Keratinocyte (primary cell): ENCODE results near the gene TMEM53.

ENCODE experiments used
- CTCF ChIP-seq, 3 experiments: IDR thresholded peaks in 1 of 3; conservative IDR thresholded peaks in 1 of 3; optimal IDR thresholded peaks in 1 of 3; 2 replicates in 2 of 3; 3 replicates in 1 of 3; pipeline versions ENCODE3 to v1.5.1; 2011; ENCODE audit warnings: low read length in 3 of 3, mild to moderate bottlenecking in 3 of 3, moderate library complexity in 2 of 3, control low read depth in 1 of 3, inconsistent platforms in 1 of 3; ENCODE audit not compliant: insufficient read depth in 2 of 3; ENCODE audit errors: extremely low read depth in 1 of 3
- EZH2 ChIP-seq: IDR thresholded peaks from one replicate; pipeline ENCODE4 v1.6.1; 2012; ENCODE audit warnings: inconsistent platforms, mild to moderate bottlenecking, low read length, moderate library complexity

- no peak for TF ChIP-seq CTCF (optimal IDR thresholded peaks at IDR 0.05 in 1 of 3, IDR thresholded peaks at IDR 0.05 in 1 of 3, conservative IDR thresholded peaks at IDR 0.05 in 1 of 3; ENCODE audit: extremely low read depth in 1 of 3, insufficient read depth in 2 of 3, low read length in 3 of 3)
- no peak for TF ChIP-seq EZH2
These were observed 62.4 kb downstream of the TMEM53 start for GRCh38 chr1:44611866-44612265.
